T-helper 2 cell treated with Interferon-gamma antibody and Interleukin-4, amounts not matched to agents 5 μg/mL and 100 μg/mL, for 36 hours (primary cell): ENCODE measurements around the gene OR51G2.

Source experiments
- DNase-seq: peaks from one replicate; pipeline ENCODE4 v3.0.0; 2021; ENCODE audit warnings: low spot score
- H3K27ac Mint-ChIP-seq: one replicate; pipeline ENCODE4 v1.8.0; 2021; ENCODE audit warnings: mild to moderate bottlenecking, mixed read lengths
- H3K27me3 Mint-ChIP-seq: one replicate; pipeline ENCODE4 v1.8.0; 2021; ENCODE audit warnings: low read depth, mixed read lengths
- H3K36me3 Mint-ChIP-seq: one replicate; pipeline ENCODE4 v1.8.0; 2021; ENCODE audit warnings: low read depth, mixed read lengths
- H3K4me1 Mint-ChIP-seq: one replicate; pipeline ENCODE4 v1.8.0; 2021; ENCODE audit warnings: low read depth, mixed read lengths
- H3K4me3 Mint-ChIP-seq: one replicate; pipeline ENCODE4 v1.8.0; 2022; ENCODE audit warnings: mild to moderate bottlenecking, moderate library complexity, mixed read lengths
- H3K9me3 Mint-ChIP-seq: one replicate; pipeline ENCODE4 v1.8.0; 2021; ENCODE audit warnings: mixed read lengths

Gene OR51G2

GRCh38 chr11:4890279-4890678 lies 28.9 kb downstream of the OR51G2 start:
- Mint-ChIP-seq H3K4me1 (no peaks in the 10 kb centered on the region), H3K4me3 (no peak overlapping the region), H3K36me3 (no peaks in the 10 kb centered on the region), H3K9me3 (no peaks in the 10 kb centered on the region), H3K27me3 (no peaks in the 10 kb centered on the region), H3K27ac (no peak overlapping the region)
- DNase-seq: no peak

GRCh38 chr11:4887591-4887990 lies 31.6 kb downstream of the OR51G2 start:
- H3K27ac Mint-ChIP-seq: no peak overlapping the region
- no peaks in the 10 kb centered on the region for H3K36me3 Mint-ChIP-seq
- H3K9me3 Mint-ChIP-seq: no peaks in the 10 kb centered on the region
- H3K4me3 Mint-ChIP-seq: no peak overlapping the region
- H3K4me1 Mint-ChIP-seq: no peaks in the 10 kb centered on the region
- DNase-seq: no peak
- no peaks in the 10 kb centered on the region for H3K27me3 Mint-ChIP-seq

- DNase-seq: no peak
- Mint-ChIP-seq H3K4me1 (no peaks in the 10 kb centered on the region), H3K4me3 (no peak overlapping the region), H3K27me3 (no peaks in the 10 kb centered on the region), H3K27ac (no peak overlapping the region), H3K36me3 (no peaks in the 10 kb centered on the region), H3K9me3 (no peaks in the 10 kb centered on the region)
Observed at GRCh38 chr11:4886186-4886585, 33.0 kb downstream of the OR51G2 start.

GRCh38 chr11:4884361-4884760 lies 34.8 kb downstream of the OR51G2 start:
- no peak overlapping the region for H3K4me3 Mint-ChIP-seq
- no peak overlapping the region for H3K27ac Mint-ChIP-seq
- H3K9me3 Mint-ChIP-seq: no peaks in the 10 kb centered on the region
- no peaks in the 10 kb centered on the region for H3K36me3 Mint-ChIP-seq
- no peak for DNase-seq
- no peaks in the 10 kb centered on the region for H3K27me3 Mint-ChIP-seq
- no peaks in the 10 kb centered on the region for H3K4me1 Mint-ChIP-seq

- no peak overlapping the region for H3K27ac Mint-ChIP-seq
- H3K4me3 Mint-ChIP-seq: no peak overlapping the region
- no peaks in the 10 kb centered on the region for H3K36me3 Mint-ChIP-seq
- no peaks in the 10 kb centered on the region for H3K4me1 Mint-ChIP-seq
- no peaks in the 10 kb centered on the region for H3K9me3 Mint-ChIP-seq
- no peak for DNase-seq
- no peaks in the 10 kb centered on the region for H3K27me3 Mint-ChIP-seq
Observed at GRCh38 chr11:4882543-4882942, 36.6 kb downstream of the OR51G2 start.

- Mint-ChIP-seq H3K4me3 (no peak within 1 kb of the TSS), H3K4me1 (no peaks in the 10 kb centered on the region), H3K9me3 (no peaks in the 10 kb centered on the region), H3K36me3 (no peaks in the 10 kb centered on the region), H3K27ac (no peak within 1 kb of the TSS), H3K27me3 (no peaks in the 10 kb centered on the region)
- DNase-seq: no peak
Observed at GRCh38 chr11:4881860-4882500, 37.2 kb downstream of the OR51G2 start, which contains the start of gene OR51T1. TSS of gene OR51T1 (plus strand) at chr11:4881900. CDS start at chr11:4881900, 0 bp downstream.

GRCh38 chr11:4881188-4881587 lies 38.0 kb downstream of the OR51G2 start:
- no peaks in the 10 kb centered on the region for H3K9me3 Mint-ChIP-seq
- no peaks in the 10 kb centered on the region for H3K36me3 Mint-ChIP-seq
- H3K4me1 Mint-ChIP-seq: no peaks in the 10 kb centered on the region
- no peak for DNase-seq
- no peaks in the 10 kb centered on the region for H3K27me3 Mint-ChIP-seq
- H3K4me3 Mint-ChIP-seq: no peak overlapping the region
- H3K27ac Mint-ChIP-seq: no peak overlapping the region

GRCh38 chr11:4865855-4866254 lies 53.3 kb downstream of the OR51G2 start:
- no peak overlapping the region for H3K4me3 Mint-ChIP-seq
- H3K27ac Mint-ChIP-seq: no peak overlapping the region
- no peaks in the 10 kb centered on the region for H3K27me3 Mint-ChIP-seq
- H3K9me3 Mint-ChIP-seq: no peaks in the 10 kb centered on the region
- no peaks in the 10 kb centered on the region for H3K4me1 Mint-ChIP-seq
- no peaks in the 10 kb centered on the region for H3K36me3 Mint-ChIP-seq
- DNase-seq: no peak

GRCh38 chr11:4863876-4864275 lies 55.3 kb downstream of the OR51G2 start:
- Mint-ChIP-seq H3K9me3 (no peaks in the 10 kb centered on the region), H3K27ac (no peak overlapping the region), H3K36me3 (no peaks in the 10 kb centered on the region), H3K27me3 (no peaks in the 10 kb centered on the region), H3K4me3 (no peak overlapping the region), H3K4me1 (no peaks in the 10 kb centered on the region)
- no peak for DNase-seq
